HL-60 (cell line): ENCODE results near the gene STX12.
"Not testable (repeated sequence)": the region's sequence is repeated elsewhere in the genome, so short reads cannot be mapped to it uniquely, and the experiment has no call there.

Source experiments
- DNase-seq, 2 experiments: peaks; one replicate each; pipeline ENCODE4 v3.0.0-alpha.2; 2010 to 2020; ENCODE audit warnings: low read depth in 1 of 2, low spot score in 1 of 2
- H3K27ac ChIP-seq: fragments of 250-450 bp; sonication (Bioruptor Pico); replicated peaks from 2 replicates; pipeline ENCODE4 v1.5.1; 2020; ENCODE audit warnings: mild to moderate bottlenecking, moderate library complexity
- H3K27me3 ChIP-seq: fragments of 250-450 bp; sonication (Bioruptor Pico); 2 replicates; pipeline ENCODE4 v1.5.1; 2021; ENCODE audit warnings: mild to moderate bottlenecking, moderate library complexity; ENCODE audit not compliant: insufficient read depth, poor library complexity, severe bottlenecking
- H3K4me3 ChIP-seq: replicated peaks from 2 replicates; pipeline ENCODE4 v1.5.1; 2011; ENCODE audit warnings: mild to moderate bottlenecking, control low read depth, low read length; ENCODE audit not compliant: insufficient read depth
- CTCF ChIP-seq: IDR thresholded peaks from one replicate; pipeline ENCODE4 v1.5.1; 2011; ENCODE audit warnings: low read length, control low read depth, inconsistent platforms; ENCODE audit not compliant: insufficient read depth
- GABPA ChIP-seq: IDR thresholded peaks from 2 replicates; pipeline ENCODE4 v1.6.1; 2012; ENCODE audit warnings: low read depth
- POLR2AphosphoS5 ChIP-seq: IDR thresholded peaks from 2 replicates; pipeline ENCODE4 v1.6.1; 2012; ENCODE audit warnings: low read depth
- REST ChIP-seq: IDR thresholded peaks from 2 replicates; pipeline ENCODE4 v1.6.1; 2012; ENCODE audit warnings: low read depth; ENCODE audit not compliant: insufficient replicate concordance
- SPI1 ChIP-seq: IDR thresholded peaks from 2 replicates; pipeline ENCODE4 v1.6.1; 2012; ENCODE audit warnings: low read depth, mild to moderate bottlenecking, borderline replicate concordance

Gene STX12

DNA sequence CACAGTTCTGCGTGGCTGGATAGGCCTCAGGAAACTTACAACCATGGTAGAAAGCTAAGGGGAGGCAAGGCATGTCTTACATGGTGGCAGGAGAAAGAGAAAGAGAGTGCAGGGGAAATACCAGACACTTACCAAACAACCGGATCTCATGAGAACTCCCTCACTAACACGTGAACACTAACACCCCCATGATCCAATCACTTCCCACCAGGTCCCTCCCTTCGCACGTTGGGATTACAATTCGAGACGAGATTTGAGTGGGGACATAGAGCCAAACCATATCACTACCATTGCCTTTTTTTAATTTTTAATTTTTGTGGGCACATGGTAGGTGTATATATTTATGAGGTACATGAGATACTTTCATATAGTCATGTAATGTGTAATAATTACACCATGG lies 33.7 kb downstream of the STX12 start:
- Histone ChIP-seq H3K27me3 (no peaks in the 10 kb centered on the region), H3K4me3 (no peak overlapping the region), H3K27ac (no peak overlapping the region)
- no peak for DNase-seq
- TF ChIP-seq POLR2AphosphoS5 (no peak), SPI1 (no peak), CTCF (no peak), REST (no peak), GABPA (no peak)

DNA sequence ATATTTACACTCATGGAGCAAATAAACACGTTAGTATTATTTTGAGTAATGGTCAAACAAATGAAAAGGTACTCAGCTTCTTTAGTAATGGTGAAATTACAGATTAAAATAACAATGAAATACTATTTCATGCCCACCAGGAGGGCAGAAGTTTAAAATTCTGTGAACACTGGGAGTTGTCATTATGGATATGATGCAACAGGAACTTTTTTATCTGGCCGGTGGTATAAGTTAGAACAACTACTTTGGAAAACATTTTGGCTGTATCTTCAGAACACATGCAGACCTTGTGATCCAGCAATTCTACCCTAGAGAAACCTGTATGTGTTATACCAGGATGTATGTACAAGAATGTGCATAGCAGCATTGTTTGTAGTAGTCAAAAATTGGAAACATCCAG lies 34.4 kb downstream of the STX12 start:
- Histone ChIP-seq H3K27ac (no peak overlapping the region), H3K4me3 (no peak overlapping the region), H3K27me3 (no peaks in the 10 kb centered on the region)
- DNase-seq: no peak
- TF ChIP-seq CTCF (no peak), REST (no peak), SPI1 (no peak), POLR2AphosphoS5 (no peak), GABPA (no peak)

DNA sequence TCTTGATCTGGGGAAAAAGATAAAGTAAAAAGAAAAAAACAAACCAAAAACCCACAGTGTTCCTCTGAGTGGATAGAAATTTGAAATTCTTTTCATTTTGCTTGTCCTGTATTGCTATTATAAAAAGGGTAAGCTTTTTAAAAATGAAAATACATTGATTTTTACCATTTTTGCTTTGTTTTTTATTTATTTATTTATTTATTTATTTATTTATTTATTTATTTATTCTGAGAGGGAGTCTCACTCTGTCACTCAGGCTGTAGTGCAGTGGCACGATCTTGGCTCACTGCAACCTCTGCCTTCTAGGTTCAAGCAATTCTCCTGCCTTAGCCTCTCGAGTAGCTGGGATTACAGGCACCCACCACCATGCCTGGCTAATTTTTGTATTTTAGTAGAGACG lies 35.1 kb downstream of the STX12 start:
- not testable (repeated sequence) for H3K4me3 ChIP-seq, DNase-seq, H3K27ac ChIP-seq, H3K27me3 ChIP-seq

DNA sequence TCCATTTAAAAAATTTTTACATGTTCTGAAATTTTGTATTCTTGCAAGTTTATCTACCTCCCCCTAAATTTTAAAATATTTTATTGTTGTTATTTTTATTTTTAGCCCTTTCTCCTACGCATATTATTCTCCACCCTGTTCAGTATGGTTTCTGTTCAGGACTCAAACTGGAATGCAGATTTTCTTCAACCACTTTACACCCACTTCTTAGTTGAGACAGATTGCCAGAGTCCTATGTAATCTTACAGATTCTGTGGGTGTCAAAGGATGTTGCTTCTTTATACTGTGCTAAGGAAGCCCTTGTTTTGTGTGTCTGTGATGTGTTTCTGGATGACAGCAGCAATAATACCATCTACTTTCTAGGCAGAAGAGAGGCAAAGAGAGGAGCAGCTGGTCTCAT lies 36.9 kb downstream of the STX12 start:
- TF ChIP-seq POLR2AphosphoS5: no peak
- no peak for TF ChIP-seq REST
- no peak for TF ChIP-seq CTCF
- TF ChIP-seq SPI1: no peak
- Histone ChIP-seq H3K27ac (no peak overlapping the region), H3K4me3 (no peak overlapping the region), H3K27me3 (no peaks in the 10 kb centered on the region)
- DNase-seq: no peak
